GM19240 (cell line): ENCODE data around the gene AQP10.
A peak's percentile ranks its signal among the peaks of the same experiment; 100 is the strongest.
"Not testable (repeated sequence)": the region's sequence is repeated elsewhere in the genome, so short reads cannot be mapped to it uniquely, and the experiment has no call there.

Source experiments
- DNase-seq: peaks from one replicate; pipeline ENCODE4 v3.0.0; 2011; ENCODE audit warnings: low spot score; ENCODE audit not compliant: insufficient read length

AQP10 gene, protein sequence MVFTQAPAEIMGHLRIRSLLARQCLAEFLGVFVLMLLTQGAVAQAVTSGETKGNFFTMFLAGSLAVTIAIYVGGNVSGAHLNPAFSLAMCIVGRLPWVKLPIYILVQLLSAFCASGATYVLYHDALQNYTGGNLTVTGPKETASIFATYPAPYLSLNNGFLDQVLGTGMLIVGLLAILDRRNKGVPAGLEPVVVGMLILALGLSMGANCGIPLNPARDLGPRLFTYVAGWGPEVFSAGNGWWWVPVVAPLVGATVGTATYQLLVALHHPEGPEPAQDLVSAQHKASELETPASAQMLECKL

DNA sequence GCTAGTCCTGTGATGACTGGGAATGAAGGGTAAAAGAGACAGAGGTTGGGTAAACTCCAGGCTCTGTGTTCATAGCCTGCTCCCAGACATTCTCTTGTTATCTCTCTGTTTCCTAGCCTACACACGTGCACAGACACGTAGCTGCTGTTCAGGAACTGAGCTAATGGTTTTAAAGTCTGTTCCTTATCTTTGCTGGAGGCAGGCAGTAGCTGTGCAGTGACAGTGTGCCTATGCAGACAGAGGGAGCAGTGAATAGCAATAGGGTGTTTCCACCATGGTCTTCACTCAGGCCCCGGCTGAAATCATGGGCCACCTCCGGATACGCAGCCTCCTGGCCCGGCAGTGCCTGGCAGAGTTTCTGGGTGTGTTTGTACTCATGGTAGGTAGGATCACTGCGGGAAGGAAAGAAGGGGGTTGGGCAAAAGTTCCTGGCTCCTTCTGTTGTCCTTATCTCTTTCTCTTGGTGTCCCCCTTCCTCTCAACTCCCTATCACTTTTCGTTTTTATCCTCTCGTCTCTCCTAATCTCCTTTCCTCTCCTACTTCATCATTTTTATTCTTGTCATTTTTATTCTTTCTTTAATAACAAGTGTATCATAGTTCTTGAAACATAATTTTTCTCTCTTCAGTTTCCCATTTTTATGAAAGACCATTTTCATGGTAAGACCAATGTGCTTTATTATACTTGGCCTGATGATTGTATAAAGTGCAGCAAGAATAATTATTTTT lies at the start of gene AQP10:
Gene AQP10 (plus strand): TSS at position 212 of the 727 bp plus-strand sequence. CDS start 63 bp downstream, at position 275.
- DNase-seq = no peak

DNA sequence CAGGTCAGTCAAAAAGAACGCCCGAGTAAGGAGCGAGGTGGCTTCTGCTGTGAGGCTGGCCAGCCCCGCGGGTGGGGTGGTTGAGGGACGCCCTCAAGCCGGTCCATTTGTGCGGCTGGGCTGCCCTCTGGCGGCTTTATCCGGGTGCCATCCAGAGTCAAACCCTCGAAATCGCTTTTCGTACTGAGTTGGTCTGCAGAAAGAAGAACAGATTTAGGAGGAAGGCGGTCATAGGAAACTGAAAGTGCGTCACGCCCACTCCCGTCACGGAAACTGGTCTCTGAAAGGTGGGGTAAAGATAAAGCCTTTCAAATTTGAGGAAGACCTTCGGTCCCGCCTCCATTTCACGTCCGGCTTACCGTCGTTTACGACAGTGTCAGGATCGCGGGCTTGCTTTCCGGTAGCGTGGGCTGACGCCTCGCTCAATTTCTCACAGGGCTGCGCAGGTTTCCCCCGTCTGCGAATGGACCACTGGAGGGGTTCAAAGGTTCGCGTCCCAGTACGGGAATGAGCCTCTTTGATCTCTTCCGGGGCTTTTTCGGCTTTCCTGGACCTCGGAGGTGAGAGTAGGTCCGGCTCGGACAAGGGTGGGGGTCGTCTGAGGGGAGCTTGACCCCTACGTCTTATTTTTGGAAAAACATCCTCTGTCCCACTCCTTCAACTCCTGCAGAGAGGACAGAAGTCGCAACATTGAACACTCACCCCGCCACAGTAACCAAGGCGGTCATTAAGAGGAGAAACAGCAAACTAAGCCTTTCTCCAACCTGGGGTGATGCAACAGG lies 48.5 kb upstream of the AQP10 start, which contains the start of gene HAX1:
Gene HAX1 (plus strand): TSS at position 413 of the 782 bp plus-strand sequence. CDS start 95 bp downstream, at position 508.
- DNase-seq = peak; percentile 88

DNA sequence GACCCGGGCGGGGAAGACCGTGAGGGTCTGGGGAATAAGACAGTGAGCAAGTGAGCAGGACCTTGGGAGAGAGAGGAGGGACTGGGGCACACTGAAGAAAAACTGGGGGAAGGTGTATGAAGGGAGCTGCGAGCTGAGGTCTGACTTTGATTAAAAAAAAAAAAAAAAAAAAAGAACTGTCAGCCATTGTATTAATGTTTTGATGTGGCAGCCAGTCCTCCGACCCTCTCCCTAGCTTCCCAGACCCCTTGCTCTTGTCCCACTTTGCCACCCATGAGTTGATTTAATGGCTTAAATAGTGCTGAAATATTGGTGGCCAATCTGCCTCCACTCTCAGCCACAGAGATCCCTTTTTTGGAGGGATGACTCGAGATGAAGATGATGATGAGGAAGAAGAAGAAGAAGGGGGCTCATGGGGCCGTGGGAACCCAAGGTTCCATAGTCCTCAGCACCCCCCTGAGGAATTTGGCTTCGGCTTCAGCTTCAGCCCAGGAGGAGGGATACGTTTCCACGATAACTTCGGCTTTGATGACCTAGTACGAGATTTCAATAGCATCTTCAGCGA lies 47.8 kb upstream of the AQP10 start:
- DNase-seq = no peak

DNA sequence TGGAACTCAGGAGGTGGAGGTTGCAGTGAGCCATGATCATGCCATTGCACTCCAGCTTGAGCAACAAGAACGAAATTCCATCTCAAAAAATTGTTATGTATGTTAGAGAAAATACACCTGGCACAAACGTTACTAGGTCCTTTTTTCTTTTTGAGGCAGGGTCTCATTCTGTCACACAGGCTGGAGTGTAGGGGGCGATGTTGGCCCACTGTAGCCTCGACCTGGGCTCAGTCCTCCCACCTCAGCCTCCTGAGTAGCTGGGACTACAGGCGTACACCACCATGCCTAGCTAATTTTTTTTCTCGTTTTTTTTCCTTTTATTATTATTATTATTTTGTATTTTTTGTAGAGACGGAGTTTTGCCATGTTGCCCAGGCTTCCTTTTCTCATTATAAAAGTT lies 44.1 kb upstream of the AQP10 start:
- no peak for DNase-seq

DNA sequence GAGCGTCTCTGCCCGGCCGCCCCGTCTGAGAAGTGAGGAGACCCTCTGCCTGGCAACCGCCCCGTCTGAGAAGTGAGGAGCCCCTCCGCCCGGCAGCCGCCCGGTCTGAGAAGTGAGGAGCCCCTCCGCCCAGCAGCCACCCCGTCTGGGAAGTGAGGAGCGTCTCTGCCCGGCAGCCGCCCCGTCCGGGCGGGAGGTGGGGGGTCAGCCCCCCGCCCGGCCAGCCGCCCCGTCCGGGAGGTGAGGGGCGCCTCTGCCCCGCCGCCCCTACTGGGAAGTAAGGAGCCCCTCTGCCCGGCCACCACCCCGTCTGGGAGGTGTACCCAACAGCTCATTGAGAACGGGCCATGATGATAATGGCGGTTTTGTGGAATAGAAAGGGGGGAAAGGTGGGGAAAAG lies 33.3 kb upstream of the AQP10 start:
- not testable (repeated sequence) for DNase-seq

DNA sequence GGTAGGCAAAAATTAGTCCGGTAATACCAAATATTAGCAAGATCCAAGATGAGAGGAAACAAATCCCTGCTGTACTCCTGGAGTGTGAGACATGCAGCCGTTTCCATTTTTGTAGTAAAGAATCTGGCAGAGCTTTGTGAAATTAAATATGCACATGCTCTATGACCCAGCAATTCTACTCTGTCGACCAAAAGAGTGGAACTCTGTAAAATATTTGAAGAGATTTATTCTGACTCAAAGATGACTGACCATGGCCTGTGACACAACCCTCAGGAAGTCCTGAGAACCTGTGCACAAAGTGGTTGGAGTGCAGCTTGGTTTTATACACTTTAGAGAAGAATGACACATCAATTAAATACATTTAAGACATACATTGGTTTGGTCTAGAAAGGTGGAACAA lies 32.2 kb upstream of the AQP10 start:
- no peak for DNase-seq

DNA sequence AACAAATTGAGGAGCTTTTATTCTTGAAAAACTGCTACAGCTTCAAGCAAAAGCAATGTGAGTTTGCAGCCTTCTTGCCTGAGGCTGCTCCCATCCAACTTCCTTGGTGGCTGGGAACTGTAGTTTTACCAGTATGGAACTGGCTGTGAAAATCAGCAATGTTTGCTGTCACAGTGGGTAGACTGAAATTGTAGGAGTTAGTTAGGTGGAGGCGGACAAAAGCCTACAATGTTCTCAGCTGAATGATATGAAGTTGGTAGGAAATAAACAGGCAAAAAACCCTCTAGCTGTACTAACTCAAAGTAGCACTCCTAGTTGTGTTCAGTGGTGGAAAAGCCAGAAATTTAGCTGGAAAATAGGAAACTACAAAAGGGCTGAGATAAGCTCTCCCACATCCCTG lies 30.0 kb upstream of the AQP10 start:
- DNase-seq = no peak

DNA sequence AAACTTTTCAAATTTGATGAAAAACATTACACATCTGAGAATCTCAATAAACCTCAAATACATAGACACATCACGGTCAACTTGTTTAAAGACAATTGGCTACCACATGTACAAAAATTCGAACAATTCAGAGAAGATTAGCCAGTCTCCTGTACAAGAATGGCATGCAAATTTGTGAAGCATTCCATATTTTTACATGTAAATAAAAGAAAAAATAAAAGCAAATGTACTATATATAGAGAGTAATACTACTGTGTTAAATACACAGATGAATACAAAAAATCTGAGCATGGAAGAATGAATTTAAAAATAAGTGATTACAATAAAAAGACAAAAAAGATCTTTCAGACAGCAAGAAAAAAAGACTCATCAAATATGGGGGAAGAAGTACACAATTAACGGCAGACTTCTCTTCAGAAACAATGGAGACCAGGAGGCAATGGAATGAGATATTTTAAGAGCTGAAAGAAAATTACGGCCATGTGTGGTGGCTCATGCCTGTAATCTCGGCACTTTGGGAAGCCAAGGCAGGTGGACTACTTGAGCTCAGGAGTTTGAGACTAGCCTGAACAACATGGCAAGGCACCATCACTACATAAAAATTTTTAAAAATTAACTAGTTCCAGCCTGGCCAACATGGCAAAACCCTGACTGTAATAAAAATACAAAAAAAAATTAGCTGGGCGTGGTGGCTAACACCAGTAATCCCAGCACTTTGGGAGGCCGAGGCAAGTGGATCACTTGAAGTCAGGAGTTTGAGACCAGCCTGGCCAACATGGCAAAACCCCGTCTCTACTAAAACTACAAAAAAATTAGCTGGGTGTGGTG lies 25.3 kb upstream of the AQP10 start:
- no peak for DNase-seq

DNA sequence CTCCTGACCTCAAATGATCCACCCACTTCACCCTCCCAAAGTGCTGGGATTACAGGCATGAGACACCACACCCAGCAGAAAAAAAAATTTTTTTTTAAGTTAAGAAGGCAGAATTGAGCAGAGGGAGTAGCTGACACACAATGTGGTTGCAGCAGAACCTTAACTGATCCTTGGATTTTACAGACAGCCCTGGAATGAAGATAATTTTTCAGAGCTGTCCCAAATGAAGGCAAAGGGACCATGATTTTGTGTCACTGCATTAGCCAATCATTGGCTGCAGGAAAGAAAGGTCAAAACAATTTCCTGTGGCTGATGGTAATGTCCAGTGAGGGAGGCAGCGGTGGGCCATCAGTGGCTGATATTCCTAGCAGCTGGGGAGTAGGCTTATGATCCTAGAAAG lies 19.3 kb upstream of the AQP10 start:
- no peak for DNase-seq

DNA sequence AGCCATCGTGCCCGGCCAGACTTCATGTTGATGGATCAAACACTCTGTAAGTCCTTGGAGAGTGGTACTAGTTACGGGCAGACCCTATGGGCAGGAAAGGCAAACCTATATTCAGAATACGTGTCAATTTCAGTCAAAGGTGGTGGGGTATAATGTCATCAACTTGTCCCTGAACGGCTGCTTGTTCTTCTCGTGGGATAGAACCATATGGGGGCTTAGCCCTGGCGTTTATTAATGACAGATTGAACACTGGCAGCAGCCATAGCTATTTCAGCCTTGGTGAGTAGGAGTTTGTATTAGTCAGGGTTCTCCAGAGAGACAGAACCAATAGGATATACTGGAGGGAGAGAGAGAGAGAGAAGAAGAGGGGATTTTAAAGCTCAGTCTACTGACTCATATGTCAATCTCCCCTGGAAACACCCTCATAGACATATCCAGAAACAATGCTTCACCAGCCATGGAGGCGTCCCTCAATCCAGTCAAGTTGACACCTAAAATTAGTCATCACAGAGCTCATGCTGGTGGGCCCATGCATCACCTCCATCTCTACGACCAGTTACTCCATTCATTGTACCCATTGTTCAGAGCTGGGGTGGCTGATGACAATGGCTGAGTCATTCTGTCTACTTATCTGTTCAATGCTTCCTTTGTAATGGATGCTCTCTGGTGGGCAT lies 16.1 kb upstream of the AQP10 start:
- DNase-seq = no peak

DNA sequence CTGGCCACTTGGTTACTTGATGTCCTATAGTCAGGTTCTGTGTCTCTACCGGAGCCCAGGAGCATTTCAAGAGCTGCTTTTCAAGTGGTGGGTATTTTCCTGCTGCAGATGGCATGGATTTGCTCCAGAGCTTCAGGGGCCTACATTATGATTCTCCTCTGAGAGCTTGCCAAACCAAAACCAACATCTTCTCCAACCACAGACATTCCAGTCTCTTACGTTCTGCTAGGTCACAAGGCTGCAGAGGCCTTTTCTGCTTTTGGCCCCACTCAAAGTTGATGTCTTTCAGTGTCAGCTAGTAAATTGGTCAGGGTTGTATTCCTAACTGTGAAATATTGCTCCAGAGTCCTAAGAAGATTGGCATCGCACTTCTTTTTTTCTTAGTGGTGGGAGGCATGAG lies 14.7 kb upstream of the AQP10 start:
- DNase-seq = no peak

DNA sequence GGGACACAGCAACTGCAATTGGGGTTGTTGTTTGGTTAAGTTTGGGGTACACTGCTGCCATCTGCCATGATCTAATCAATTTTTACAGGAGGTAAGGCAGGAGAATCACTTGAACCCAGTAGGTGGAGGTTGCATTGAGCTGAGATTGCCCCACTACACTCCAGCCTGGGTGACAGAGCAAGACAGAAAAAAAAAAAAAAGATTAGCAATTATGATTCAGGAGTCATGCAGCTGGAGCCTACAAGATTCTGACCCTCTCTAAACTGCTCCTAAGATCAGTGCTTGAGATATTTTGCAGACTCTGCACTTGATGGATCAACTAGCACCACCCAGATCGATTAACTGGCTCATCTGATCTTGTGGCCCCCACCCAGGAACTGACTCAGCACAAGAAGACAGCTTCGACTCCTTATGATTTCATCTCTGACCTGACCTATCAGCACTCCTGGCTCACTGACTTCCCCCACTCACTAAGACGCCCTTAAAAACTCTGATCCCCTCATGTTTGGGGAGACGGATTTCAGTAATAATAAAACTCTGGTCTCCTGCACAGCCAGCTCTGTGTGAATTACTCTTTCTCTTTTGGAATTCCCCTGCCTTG lies 13.1 kb upstream of the AQP10 start:
- DNase-seq = not testable (repeated sequence)

DNA sequence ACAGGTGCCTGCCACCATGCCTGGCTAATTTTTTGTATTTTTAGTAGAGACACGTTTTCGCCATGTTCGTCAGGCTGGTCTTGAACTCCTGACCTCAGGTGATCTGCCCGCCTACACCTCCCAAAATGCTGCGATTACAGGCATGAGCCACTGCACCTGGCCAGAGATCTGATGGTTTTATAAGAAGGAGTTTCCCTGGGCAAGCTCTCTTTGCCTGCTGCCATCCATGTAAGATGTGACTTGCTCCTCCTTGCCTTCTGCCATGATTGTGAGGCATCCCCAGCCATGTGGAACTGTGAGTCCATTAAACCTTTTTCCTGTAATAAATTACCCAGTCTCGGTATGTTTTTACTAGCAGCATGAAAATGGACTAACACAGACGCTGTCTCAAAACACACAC lies 11.8 kb upstream of the AQP10 start:
- DNase-seq = not testable (repeated sequence)

DNA sequence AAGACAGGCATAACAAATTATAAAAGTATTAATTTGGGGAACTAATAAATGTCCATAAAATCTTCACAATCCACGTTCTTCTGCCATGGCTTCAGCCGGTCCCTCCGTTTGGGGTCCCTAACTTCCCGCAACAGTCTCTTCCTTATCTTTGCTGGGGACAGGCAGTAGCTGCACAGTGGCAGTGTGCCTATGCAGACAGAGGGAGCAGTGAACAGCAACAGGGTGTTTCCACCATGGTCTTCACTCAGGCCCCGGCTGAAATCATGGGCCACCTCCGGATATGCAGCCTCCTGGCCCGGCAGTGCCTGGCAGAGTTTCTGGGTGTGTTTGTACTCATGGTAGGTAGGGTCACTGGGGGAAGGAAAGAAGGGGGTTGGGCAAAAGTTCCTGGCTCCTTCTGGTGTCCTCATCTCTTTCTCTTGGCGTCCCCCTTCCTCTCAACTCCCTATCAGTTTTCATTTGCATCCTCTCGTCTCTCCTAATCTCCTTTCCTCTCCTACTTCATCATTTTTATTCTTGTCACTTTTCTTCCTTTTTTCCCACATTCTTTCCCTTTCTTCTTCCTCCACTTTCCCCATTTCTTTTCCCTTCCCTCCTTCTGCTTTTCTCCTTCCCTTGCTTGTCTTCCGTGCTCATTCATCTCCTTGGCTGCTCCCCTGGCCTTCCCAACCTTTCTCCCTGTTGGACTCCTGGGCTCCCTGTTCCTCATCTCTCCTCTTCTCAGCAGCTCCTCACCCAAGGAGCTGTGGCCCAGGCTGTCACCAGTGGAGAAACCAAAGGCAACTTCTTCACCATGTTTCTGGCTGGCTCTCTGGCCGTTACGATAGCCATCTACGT lies 8.4 kb upstream of the AQP10 start:
- not testable (repeated sequence) for DNase-seq

DNA sequence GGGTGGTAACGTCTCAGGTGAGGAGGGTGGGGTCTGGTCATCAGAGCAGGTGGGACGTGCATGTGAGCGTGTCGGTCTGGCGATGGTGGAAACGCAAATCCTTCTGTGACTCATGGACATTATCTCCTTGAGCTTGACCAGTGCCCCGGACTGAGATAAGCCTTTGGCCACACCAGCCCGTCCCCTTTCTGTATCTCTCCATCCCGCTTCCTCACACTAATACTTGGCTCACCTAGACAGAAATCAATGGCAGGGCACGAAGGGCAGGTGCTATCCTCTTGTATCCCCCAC lies 7.9 kb upstream of the AQP10 start:
- no peak for DNase-seq

DNA sequence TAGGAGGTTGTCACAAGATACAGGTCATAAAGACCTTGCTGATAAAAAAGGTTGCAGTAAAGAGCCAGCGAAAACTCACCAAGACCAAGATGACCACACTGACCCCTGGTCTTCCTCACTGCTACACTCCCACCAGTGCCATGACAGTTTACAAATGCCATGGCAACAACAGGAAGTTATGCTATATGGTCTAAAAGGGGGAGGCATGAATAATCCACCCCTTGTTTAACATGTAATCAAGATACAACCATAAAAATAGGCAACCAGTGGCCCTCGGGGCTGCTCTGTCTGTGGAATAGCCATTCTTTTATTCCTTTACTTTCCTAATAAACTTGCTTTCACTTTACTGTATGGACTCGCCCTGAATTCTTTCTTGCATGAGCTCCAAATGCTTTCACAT lies 6.7 kb upstream of the AQP10 start:
- DNase-seq = not testable (repeated sequence)

DNA sequence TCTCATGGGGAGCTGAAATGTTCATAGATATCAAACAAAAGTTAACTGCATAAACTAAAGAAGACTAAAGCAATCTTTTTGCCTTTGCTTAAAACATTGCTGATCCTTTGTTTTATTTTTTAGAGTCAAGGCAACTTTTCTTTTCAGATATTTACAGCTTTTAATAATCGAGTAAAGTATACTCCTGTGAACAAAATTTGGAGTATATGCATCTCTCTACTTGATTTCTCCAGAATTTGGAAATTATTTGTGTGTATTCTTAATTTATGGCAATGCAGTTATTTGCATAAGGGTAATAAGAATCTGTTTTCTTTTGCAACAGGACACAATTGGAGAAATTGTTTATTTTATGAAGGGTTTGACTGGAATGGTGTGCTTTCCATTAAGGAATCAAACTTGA lies 4.2 kb upstream of the AQP10 start:
- no peak for DNase-seq

DNA sequence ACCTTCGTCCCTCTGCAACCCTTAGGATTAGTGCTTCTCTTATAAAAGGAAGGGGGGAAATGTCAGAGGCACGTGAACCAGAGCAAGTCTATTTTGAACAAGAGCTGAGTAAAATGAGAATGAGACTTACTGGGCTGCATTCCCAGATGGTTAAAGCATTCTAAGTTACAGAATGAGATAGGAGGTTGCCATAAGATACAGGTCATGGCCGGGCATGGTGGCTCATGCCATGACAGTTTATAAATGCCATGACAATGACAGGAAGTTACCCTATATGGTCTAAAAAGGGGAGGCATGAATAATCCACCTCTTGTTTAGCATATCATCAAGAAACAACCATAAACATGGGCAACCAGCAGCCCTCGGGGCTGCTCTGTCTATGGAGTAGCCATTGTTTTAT lies 2.5 kb upstream of the AQP10 start:
- no peak for DNase-seq

DNA sequence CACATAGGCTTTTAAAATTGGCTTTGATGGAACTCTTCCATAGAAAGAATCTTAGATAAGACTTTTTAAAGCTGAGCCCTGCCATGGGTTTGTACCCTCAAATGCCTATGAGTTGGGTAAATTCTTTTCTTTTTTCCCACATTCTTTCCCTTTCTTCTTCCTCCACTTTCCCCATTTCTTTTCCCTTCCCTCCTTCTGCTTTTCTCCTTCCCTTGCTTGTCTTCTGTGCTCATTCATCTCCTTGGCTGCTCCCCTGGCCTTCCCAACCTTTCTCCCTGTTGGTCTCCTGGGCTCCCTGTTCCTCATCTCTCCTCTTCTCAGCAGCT lies 679 bp downstream of the AQP10 start:
- not testable (repeated sequence) for DNase-seq
